Embryonic facial prominence (tissue), 1 donor: ENCODE data around the gene NBEAL1.
"Not testable (repeated sequence)": the region's sequence is repeated elsewhere in the genome, so short reads cannot be mapped to it uniquely, and the experiment has no call there.

Experiments used
- DNase-seq: peaks from one replicate; pipeline ENCODE4 v3.0.0-alpha.2; 2016; ENCODE audit errors: extremely low spot score

Gene NBEAL1

DNA sequence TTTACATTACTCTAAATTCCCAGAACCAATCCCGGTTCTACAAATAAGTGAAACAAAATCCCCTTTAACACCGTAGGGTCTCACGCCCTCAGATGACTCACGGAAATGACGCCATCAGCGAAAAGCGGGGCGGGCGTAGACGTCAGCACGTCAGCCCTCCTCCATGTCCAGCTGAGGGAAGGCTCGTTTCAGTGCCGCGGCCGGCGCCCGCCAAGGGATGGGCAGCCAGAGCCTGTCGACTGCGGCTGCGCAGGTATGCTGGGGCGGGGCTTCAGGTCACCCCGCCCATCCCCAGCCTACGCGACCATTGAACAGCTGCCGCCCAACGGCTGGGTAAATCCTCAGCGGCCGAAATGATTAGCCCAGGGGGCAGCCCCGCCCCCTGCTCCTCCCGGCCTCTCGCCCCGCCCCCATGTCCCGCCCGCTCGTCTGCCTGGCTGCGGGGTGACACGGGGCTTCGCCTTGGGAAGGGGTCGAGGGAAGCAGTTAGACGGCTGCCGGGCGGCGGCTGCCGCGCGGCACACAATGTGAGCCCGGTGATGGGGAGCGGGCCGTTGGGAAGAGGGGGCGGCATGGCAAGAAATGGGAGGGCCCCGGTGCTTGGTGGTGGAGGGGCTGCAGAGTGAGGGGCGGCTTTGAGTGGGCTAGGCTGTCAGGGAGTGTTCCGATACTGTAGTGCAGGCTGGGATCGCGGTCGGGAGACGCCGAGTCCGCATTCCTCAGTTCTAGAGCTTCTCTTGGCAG, at the start of gene NBEAL1:
Gene NBEAL1 (plus strand): TSS at position 420 of the 744 bp plus-strand sequence. CDS start 1,510 bp downstream, outside the sequence.
- DNase-seq: peak; percentile 97

DNA sequence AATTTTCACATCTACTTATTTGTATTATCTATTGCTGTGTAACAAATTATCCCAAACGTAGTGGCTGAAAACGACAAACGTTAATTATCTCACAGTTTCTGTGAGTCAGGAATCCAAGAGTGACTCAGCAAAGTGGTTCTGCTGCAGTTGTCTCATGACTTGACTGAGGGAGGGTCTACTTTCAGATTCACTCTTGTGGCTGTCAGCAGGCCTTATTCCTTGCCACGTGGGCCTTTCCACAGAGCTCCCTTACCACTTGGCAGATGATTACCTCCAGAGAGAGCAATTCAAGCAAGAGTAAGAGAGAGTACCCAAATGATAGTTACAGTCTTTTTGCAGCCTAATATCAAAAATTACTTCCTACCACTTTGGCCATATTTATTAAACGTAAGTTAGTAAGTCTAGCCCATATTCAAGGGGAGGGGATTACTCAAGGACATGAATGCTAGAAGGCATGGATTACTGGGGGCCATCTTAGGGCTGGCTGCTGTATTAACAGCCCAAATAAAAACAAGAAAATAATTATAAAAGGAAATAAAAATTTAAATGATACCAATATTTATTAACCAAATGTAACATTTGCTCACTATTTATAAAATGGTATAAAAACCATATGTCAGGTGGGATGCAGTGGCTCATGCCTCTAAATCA, 48.7 kb upstream of the NBEAL1 start:
- no peak for DNase-seq

DNA sequence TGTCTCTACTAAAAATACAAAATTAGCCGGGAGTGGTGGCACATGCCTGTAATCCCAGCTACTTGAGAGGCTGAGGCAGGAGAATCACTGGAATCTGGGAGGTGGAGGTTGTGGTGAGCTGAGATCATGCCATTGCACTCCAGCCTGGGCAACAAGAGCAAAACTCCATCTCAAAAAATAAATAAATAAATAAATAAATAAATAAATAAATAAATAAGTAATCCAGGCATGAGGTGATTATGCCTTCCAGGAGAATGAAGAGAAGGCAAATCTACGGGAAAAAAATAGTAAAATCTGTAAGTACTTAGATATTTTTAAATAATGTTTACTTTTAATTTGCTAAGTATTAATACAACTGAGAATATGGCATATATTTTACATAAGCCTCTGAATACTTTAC, 45.3 kb upstream of the NBEAL1 start:
- DNase-seq: not testable (repeated sequence)

DNA sequence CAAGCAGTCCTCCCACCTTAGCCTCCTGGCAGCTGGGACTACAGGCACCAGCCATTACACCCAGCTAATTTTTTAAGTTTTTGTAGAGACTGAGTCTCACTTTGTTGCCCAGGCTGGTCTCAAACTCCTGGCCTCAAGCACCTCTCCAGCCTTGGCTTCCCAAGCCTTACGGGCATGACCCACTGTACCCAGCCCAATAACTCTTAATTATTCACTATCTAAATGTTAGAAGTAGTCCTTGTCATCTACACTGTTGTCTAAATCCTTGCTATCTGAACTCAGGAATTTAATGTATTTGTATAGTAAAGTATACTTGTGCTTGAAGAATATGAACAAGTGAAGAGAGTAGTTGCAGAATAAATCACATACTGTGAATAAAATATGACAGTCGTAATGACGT, 37.9 kb upstream of the NBEAL1 start:
- no peak for DNase-seq

DNA sequence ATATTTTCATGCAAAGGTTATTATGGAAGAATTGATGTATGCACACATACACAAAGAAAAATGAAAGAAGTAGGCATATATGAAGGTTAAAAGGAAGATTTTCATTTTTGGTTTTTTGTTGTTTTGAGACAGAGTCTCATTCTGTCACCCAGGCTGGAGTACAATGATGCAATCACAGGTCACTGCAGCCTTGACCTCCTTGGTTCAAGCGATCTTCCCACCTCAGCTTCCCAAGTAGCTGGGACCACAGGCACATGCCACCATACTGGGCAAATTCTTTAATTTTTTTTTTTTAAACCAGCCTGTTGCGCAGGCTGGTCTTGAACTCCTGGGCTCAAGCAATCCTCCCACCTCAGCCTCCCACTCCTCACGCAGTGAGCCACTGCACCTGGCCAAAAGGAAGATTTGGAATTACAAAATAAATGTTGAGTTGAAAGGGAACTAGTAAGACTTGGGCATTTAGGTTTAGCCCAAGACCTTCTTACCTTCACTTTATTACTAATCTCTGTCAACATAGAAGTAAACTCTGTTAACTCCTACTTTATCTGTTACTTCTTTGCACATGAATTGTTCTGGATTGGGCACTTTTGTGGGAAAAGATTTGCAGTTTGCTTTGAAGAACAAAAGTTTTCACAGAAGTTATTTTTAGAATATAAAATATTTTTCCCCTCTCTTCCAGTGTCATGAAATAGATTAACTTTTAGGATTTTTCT, 31.7 kb upstream of the NBEAL1 start:
- no peak for DNase-seq

DNA sequence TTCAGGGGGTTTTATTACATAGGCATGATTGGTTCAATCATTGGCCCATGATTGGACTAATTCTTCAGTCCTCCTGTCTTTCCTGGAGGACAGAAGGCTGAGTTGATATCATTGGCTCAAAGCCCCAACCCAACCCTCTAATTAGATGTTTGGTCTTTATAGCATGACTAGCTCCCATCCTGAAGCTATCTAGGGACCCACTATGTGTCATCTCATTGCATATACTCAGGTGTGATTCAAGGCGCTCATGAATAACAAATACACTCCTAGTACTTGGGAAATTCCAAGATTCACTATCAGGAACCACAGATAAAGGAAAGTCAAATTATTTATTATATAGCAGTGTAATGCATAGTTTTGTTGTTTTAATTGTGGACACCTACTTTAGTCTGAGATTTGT, 24.9 kb upstream of the NBEAL1 start:
- no peak for DNase-seq

DNA sequence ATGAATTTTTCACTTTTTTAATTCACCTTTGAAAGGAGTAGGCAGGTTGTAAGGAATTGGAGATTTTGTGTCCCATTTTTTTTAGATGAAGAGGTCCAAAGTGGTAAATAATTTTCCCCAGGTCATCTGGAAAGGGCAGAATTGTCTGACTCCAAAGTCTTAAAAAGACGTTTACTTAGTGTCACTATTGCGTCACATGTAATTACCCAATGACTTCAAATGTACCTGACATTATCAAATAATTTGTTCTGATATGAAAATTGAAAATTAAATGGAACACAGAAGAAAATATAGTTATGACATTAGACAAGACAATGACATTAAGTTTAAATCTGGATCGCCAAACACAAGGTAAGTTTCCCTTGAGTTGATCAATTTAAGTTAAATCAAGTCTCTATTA, 24.2 kb upstream of the NBEAL1 start:
- DNase-seq: no peak

DNA sequence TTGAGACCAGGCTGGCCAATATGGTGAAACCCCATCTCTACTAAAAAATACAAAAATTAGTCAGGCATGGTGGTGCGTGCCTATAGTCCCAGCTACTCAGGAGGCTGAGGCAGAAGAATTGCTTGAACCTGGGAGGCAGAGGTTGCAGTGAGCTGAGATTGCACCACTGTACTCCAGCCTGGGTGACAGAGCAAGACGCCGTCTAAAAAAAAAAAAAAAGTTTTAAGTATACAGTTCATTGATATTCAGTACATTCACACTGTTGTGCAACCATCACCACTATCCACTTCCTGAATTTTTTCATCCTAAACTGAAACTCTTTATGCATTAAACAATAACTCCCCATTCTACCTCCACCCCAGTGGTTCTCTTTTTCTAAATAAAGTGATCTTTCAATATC, 17.6 kb upstream of the NBEAL1 start:
- not testable (repeated sequence) for DNase-seq

DNA sequence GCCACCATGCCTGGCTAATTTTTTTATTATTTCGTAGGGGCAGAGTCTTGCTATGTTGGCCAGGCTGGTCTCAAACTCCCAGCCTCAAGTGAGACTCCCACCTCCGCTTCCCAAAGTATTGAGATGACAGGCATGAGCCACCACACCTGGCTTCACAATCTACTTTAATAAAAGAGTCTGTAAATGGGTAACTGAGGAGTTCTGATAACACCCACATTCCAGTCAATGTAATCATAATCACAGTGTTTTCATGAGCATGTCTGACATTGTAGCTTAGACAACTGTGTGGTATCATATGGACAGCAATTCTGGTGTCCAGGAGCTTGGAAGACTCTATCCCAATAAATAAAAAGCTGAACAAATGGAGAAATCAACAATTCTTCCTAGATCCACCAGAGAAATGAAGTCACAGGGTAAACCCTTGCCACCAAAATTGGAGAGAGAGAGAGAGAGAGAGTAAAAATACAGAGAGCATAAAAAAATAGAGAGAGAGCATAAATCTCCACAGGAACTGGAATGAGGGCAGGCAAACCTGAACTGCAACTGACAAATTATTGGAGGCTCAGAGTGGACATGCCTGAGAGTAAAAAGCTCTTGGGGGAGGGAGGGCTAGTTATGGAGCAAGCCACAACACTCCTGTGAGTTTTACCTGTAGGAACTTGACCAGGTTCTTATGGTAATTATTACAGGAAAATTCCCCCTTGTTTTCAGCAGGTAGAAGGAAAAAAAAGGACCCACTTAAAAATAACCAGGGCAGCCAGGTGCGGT, 12.4 kb upstream of the NBEAL1 start:
- no peak for DNase-seq

DNA sequence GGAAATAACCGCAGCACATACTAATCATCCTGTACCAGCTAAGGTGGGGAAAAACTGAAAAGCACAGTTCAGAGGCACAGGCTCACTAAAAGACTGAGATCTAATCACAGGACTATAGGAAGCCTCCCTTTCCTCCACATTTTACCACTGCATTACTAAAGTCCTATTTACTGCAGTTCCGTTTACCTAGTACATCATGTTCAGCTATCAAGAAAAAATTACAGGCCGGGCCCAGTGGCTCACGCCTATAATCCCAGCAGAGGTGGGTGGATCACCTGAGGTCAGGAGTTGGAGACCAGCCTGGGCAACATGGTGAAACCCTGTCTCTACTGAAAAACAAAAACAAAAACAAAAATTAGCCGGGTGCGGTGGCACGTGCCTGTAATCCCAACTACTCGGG, 11.0 kb upstream of the NBEAL1 start:
- DNase-seq: no peak

DNA sequence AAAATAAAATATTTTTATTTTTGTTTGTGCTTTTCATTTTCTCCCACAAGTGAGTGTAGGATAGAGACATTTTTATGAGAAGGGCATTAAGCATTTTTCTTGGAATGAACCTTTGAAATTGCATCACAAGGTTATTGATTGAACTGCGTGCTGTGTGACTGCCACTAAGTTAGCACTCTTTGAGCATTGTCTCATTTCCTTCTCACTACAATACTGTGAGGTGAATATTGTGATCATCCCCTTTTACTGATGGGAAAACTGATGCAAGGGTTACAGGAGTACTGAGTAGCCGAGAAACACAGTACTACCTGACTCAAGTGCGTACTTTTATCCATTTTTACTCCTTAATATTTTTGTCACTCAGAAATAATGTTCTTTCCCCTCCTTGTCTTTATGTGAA, 2.0 kb downstream of the NBEAL1 start:
- DNase-seq: no peak

DNA sequence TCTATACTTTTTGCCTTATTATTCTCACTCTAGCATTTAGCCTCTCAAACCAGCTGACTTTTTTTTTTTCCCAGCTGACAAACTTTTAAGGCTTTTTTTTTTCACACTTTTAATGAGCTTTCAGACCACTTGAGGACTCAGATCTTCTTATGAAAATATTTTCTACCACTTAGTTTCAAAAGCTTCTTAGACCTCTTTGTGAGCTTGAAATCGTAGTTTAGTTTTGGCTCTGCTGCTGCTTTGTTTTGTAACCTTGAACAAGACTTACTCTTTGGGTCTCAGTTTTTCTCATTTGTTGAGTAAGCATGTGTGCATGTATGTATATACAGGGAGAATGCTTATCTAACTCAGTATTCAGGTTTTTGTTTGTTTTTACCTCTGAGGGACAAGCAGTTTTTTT, 3.5 kb downstream of the NBEAL1 start:
- no peak for DNase-seq

DNA sequence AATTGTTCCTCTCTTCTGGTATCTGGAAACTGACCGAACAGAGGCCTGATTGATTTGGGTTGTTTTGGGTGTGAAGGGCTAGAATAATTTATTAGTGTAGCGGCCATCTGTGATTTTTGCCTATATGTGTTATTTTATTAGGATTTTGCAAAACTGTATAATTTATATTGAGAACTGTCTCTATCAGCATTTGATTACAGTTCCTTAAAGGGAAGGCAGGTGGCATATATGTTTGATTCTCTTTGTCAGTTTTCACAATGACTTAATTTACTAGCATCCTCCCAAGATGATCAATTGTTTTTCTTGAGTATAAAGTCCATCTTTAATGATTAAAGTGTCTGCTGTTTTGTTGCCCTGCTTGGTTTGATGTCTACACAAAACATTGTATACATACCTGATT, 4.5 kb downstream of the NBEAL1 start:
- DNase-seq: no peak

DNA sequence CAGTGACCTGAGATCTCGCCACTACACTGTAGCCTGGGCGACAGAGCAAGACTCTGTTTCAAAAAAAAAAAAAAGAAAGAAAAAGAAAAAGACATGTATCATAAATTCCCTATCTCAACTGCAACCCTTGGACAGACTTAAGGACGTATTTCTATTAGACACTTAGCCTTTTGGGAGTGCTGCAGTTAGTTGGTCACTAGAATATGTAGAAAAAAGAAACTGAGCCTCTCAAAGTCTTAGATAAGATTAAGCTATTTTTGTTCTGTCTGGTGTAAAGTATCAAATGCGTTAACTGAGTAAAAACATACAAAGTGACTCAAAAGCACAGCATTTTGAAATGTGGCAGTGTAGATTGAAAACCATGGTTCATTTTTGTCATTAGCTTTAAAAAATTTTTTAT, 7.3 kb downstream of the NBEAL1 start:
- DNase-seq: no peak

DNA sequence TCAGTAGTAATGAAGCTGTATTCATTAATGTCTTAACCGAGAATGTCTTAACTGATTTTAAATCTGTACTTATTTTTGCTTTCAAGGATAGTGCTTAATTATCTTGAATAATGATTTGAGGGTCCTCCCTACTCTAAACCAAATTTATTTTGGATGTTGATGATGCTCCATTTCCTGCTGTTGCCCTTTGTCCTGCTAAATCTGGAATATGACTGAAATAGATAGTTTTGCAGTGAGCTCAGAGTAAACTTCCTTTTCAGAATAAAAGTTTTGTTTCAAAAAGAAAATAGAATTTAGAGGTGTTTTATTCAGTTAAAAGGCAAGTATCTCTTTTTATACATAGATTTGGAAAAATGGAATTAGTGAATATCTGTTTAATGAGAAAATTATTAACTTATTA, 8.1 kb downstream of the NBEAL1 start:
- no peak for DNase-seq

DNA sequence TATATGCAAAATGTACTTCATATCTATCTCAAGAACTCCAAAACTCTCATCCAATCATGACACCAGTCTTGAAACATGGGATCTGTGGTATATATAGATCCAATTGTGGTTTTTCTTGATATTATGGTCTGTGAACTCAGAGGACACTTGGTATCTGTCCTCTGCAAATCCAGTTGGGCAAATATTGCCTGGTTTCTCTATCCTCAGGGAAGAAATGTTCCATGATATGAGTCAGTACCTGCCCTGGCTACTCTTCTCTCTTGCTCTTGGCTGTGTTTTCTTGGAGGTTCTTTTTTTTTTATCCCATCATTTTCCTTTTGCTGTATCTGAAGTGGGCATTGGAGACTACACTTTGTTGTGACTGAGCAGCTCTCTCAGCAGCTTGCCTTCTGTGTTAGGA, 10.9 kb downstream of the NBEAL1 start:
- no peak for DNase-seq

DNA sequence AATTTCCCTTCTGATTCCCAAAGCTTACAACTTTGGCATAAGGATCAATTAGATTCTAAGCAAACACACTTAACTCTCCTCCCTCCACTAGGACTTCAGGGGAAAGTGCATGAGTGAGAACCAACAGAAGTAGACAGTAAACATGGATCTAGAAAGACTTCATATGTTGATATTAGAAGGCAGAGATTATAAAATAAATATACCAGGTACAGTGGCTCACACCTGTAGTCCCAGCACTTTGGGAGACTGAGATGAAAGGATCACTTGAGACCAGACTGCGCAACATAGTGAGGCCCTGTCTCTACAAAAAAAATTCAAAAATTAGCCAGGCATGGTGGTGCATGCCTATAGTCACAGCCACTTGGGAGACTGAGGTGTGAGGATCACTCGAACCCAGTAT, 15.9 kb downstream of the NBEAL1 start:
- DNase-seq: no peak

DNA sequence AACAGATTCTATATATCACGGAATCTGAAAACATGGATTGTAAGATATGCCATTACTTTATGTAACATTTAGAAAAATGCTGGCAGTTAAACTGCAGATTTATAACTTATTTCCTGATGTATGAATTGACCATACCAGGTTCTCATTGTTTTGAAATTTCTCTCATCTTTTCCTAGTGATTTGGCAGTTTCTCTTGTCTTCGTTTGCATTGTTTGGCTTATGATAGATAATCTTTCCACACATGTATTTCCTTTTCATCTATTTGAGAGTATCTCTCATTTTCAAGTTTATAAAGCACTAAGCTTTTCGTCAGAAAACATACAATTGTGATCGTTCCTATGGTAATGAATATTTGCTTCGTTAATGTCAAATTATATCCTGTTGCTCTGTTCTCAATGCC, 16.3 kb downstream of the NBEAL1 start:
- DNase-seq: no peak

DNA sequence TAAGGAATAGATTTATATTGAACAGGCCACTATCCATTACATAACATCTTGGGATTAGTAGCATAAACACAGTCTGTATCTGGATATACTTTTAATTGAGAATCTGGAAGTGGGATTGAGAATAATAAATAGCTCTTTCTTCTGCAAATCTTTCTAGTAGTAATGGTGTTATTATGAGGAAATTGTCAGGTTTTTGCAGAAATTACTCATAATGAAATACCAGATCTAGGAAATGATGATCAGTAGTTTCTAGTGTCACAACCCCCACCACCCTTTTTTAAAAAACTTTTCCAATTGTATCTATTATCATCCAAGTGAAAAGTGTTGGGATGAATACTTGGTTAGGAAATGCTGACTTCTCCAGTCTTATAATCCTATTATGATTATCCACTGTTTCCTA, 18.7 kb downstream of the NBEAL1 start:
- DNase-seq: no peak

DNA sequence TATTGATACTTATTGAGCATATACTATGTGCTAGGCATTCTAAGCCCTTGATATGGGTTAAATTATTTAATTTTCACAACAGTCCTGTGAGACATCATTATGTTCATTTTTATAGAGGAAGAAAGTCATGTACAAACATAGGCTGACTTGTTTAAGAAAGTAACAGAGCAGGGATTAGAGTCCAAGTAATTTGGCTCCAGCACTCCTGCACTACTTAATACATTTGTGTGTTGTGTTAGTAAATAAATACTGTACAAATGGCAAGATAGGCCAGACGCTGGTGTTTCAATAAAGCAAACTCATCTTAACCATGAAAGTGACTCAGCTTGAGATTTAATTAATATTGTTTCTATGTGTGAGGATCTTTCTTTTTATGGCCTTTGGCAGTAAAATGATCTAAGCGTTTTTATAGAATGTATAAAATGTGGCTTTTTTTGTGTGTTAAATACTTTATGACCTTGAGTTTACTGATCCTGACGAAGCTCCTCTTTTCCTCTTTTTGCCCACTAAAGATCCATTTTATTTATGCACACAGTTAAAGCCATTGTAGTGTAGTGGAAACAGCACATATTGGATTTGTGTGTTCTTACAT, 21.3 kb downstream of the NBEAL1 start:
- DNase-seq: no peak

DNA sequence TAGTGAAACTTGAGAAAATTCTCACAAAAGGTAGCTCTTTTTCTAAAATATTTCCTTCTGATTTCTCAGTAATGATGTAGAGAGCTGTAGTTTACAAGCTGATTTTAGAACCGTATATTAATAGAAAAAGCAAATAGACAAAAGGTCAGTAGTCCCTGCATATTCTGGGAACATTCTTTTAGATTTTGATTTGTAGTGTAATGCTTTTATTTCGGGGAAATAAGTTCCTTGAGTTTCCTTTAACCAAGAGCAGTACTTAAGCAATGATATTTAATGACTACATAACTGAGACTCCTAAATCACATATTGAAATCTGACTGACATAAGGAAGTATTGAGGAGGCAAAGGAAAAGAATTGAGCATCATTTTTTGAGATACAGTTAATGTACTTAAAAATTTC, 22.4 kb downstream of the NBEAL1 start:
- no peak for DNase-seq

DNA sequence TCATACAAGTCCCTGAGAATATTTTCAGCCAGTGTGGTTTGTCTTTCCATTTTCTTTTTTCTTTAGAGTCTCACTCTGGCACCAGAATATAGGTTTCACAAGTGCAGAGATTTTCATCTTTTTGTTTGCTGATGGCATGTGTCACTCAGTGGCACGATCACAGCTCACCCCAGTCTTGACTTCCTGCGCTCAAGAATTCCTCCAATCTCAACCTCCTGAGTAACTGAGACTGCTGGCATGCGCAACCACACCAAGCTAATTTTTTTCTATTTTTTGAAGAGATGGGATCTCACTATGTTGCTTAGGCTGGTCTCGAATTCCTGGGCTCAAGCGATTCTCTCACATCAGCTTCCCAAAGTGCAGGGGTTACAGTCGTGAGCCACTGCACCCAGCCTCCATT, 23.9 kb downstream of the NBEAL1 start:
- no peak for DNase-seq
